Uterus (tissue), 4 donors: ENCODE data around the gene OR52J3. TPM values are rescaled to one million over a fixed set of nuclear protein-coding genes. Genes with fewer than 3 reads are reported as not detected.

ENCODE experiments used
- DNase-seq, 2 donors: peaks; one replicate each; pipeline ENCODE4 v3.0.0-alpha.2; 2019 to 2020
- H3K27ac ChIP-seq, 2 donors: fragments of 200-600 bp; sonication (generic); 1 replicate in 1 of 2; 2 replicates in 1 of 2; pipeline ENCODE4 v1.5.1; 2016 to 2018
- H3K27me3 ChIP-seq, 2 donors: fragments of 200-600 bp; sonication (generic); one replicate each; pipeline ENCODE4 v1.5.1; 2018 to 2019; ENCODE audit warnings: control low read depth in 1 of 2
- H3K36me3 ChIP-seq, 2 donors: fragments of 200-600 bp; sonication (generic); one replicate each; pipeline ENCODE4 v1.5.1; 2019; ENCODE audit warnings: control low read depth in 1 of 2
- H3K4me1 ChIP-seq, 2 donors: fragments of 200-600 bp; sonication (generic); one replicate each; pipeline ENCODE4 v1.5.1; 2018 to 2019; ENCODE audit warnings: control low read depth in 1 of 2
- H3K4me3 ChIP-seq, 2 donors: fragments of 200-600 bp; sonication (generic); 1 replicate in 1 of 2; 2 replicates in 1 of 2; pipeline ENCODE4 v1.5.1; 2018 to 2019; ENCODE audit warnings: mild to moderate bottlenecking in 1 of 2
- H3K9me3 ChIP-seq, 2 donors: fragments of 200-600 bp; sonication (generic); one replicate each; pipeline ENCODE4 v1.5.1; 2019; ENCODE audit warnings: control low read depth in 1 of 2
- CTCF ChIP-seq, 4 experiments: fragments of 200-600 bp in 2 of 4; fragments of 450-650 bp in 2 of 4; sonication (generic) in 2 of 4; IDR thresholded peaks; one replicate each; pipeline ENCODE4 v1.5.1; 2016 to 2019; ENCODE audit warnings: antibody characterized with exemption in 4 of 4, mild to moderate bottlenecking in 2 of 4, moderate library complexity in 1 of 4
- POLR2A ChIP-seq, 2 donors: fragments of 450-650 bp; IDR thresholded peaks; one replicate each; pipeline ENCODE4 v1.6.1; 2016; ENCODE audit warnings: antibody characterized with exemption in 2 of 2, mild to moderate bottlenecking in 1 of 2, moderate library complexity in 1 of 2
- intact Hi-C: fragments of 100-400 bp; cut with DNase I; formaldehyde crosslinking; loops from one replicate; pipeline ENCODE4 v1.15.1; 2023; ENCODE audit warnings: low total_unique reads
- total RNA-seq, 4 donors: library from RNA; depleted of rRNA in 3 of 4; stranded (reverse); fragments of >200 nt in 3 of 4; gene quantifications; one replicate each; pipeline versions ENCODE4 v1.1.0 to v1.2.4, GENCODE V29; 2014 to 2023
- donor health status: DM: yes; HTN: yes; CAD: no.

OR52J3 gene
- total RNA-seq, 4 donors from 2014 or later: not detected

DNA sequence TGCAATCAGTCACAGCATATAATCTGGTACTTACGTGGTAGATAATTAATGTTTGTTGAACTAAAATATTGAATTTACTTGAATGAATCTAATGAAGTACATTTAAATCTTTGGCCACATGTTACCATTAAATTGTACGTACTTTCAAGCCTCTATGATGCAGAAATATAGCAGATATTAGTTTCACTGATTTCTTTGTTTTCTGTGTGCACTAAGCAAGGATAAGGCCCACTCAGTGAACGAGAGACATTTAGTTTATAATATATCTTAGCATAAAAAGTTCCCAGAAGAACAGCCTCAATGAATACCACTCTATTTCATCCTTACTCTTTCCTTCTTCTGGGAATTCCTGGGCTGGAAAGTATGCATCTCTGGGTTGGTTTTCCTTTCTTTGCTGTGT, 22.9 kb downstream of the OR52J3 start, which contains the start of gene OR52E1:
OR52E1 (plus strand) TSS at position 301 of the 400 bp plus-strand sequence.
- Histone ChIP-seq H3K36me3 (no peaks in the 10 kb centered on the region), H3K27me3 (no peaks in the 10 kb centered on the region), H3K4me1 (no peaks in the 10 kb centered on the region), H3K9me3 (no peaks in the 10 kb centered on the region), H3K27ac (no peak within 1 kb of the TSS), H3K4me3 (no peak within 1 kb of the TSS)
- intact Hi-C loops: no loop called here
- no peak for DNase-seq
- TF ChIP-seq CTCF (IDR thresholded peaks at IDR 0.05): no peak
- TF ChIP-seq POLR2A (IDR thresholded peaks at IDR 0.05): no peak

- Histone ChIP-seq H3K9me3 (no peaks in the 10 kb centered on the region), H3K27me3 (no peaks in the 10 kb centered on the region), H3K27ac (no peak overlapping the region), H3K4me3 (no peak overlapping the region), H3K4me1 (no peaks in the 10 kb centered on the region), H3K36me3 (no peaks in the 10 kb centered on the region)
- no peak for TF ChIP-seq CTCF (IDR thresholded peaks at IDR 0.05)
- TF ChIP-seq POLR2A (IDR thresholded peaks at IDR 0.05): no peak
- intact Hi-C loops: no loop called here
- DNase-seq: no peak
These were observed 25.5 kb downstream of the OR52J3 start for GRCh38 chr11:5071799-5072198.

DNA sequence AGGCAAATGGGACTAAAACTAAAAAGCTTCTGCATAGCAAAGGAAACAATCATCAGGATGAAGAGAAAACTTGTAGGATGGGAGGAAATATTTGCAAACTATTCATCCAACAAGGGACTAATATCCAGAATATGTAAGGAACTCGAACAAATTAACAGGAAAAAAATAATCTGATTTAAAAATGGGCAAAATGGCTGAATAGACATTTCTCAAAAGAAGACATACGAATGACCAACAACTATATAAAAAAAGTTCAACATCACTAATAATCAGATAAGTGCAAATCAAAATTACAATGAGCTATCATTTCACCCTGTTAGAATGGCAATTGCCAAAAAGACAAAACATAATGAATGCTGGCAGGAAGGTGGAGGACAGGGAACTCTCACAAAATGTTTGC, 35.1 kb downstream of the OR52J3 start:
- intact Hi-C loops: no loop called here
- Histone ChIP-seq H3K4me3 (no peak overlapping the region), H3K9me3 (no peaks in the 10 kb centered on the region), H3K36me3 (no peaks in the 10 kb centered on the region), H3K27me3 (no peaks in the 10 kb centered on the region), H3K4me1 (no peaks in the 10 kb centered on the region), H3K27ac (no peak overlapping the region)
- TF ChIP-seq POLR2A (IDR thresholded peaks at IDR 0.05) (no peak), CTCF (IDR thresholded peaks at IDR 0.05) (no peak)
- DNase-seq: no peak

DNA sequence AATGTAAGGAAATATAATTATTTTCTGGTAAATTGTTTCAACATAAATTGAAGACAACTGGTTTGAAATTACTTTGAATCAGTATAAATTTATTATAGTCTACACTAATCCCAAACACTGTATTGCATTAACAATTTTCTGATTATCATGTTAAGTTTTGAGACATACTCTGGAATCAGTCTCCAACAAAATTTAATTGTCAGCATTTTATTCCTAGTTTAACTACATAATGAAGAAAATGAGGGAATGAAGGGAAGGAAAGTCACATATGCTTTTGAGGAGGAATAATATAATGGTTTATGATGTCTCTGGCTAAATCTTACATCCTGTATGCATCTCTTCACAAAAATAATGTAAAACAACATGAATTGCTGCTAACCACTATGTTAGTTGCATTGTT, 37.3 kb downstream of the OR52J3 start:
- TF ChIP-seq CTCF (IDR thresholded peaks at IDR 0.05): no peak
- no peak for TF ChIP-seq POLR2A (IDR thresholded peaks at IDR 0.05)
- H3K4me1 ChIP-seq: no peaks in the 10 kb centered on the region
- no peaks in the 10 kb centered on the region for H3K36me3 ChIP-seq
- DNase-seq: no peak
- no peak overlapping the region for H3K27ac ChIP-seq
- no peaks in the 10 kb centered on the region for H3K27me3 ChIP-seq
- intact Hi-C loops: no loop called here
- H3K9me3 ChIP-seq: no peaks in the 10 kb centered on the region
- no peak overlapping the region for H3K4me3 ChIP-seq

DNA sequence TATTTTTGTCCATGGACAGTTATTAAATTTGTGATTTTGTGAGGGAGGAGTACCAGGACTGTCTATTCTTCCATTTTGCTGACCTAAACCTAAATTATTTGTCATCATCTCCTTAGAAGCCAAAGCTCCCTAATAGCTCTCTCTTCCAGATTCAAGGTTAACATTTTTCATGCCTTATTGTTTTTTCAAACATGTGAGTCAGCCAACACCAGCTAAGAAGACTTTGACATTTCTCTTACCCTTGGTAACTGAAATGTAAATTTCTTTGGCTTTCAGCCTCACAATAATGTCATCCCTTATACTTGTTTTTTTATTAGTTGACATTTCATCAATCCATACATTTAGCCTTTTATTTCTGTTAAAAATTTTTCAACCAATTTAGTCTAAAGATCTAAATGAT, 42.2 kb downstream of the OR52J3 start:
- intact Hi-C loops: no loop called here

More for the DNA sequence above, 42.2 kb downstream of the OR52J3 start:
- Histone ChIP-seq H3K4me1 (no peaks in the 10 kb centered on the region), H3K27ac (no peak overlapping the region), H3K9me3 (no peaks in the 10 kb centered on the region), H3K36me3 (no peaks in the 10 kb centered on the region), H3K27me3 (no peaks in the 10 kb centered on the region), H3K4me3 (no peak overlapping the region)
- no peak for TF ChIP-seq POLR2A (IDR thresholded peaks at IDR 0.05)
- no peak for TF ChIP-seq CTCF (IDR thresholded peaks at IDR 0.05)
- DNase-seq: no peak
